G401 (cell line): ENCODE data around the gene AOPEP. TPM values are rescaled to one million over a fixed set of nuclear protein-coding genes. Genes with fewer than 3 reads are reported as not detected.

ENCODE experiments used
- DNase-seq: peaks from one replicate; pipeline ENCODE4 v3.0.0-alpha.2; 2015; ENCODE audit warnings: low spot score
- in situ Hi-C: cut with HindIII; loops from 2 replicates; pipeline ENCODE4 v1.10.0; 2016; ENCODE audit warnings: low sequenced_read_pairs, mixed read lengths
- total RNA-seq: library from RNA; depleted of rRNA; stranded (reverse); fragments of >200 nt; shearing (Covaris generic); gene quantifications from 2 replicates; pipeline ENCODE4 v1.2.3, GENCODE V29; 2014

AOPEP gene
- total RNA-seq, 1 experiment from 2014 or later, result 23.8 TPM

- in situ Hi-C loops, result no loop called here
- DNase-seq, result no peak
Measured at GRCh38 chr9:94899464-94900221, 173.1 kb downstream of the AOPEP start.

- in situ Hi-C loops, result no loop called here
- DNase-seq, result no peak
Measured at GRCh38 chr9:94900222-94901018, 173.9 kb downstream of the AOPEP start.

- in situ Hi-C loops, result no loop called here
- DNase-seq, result no peak
Measured at GRCh38 chr9:94901019-94901363, 174.5 kb downstream of the AOPEP start.

GRCh38 chr9:94903961-94904421 is 177.5 kb downstream of the AOPEP start:
- DNase-seq, result no peak
- in situ Hi-C loops, result no loop called here

- no peak for DNase-seq
- in situ Hi-C loops, result no loop called here
Measured at GRCh38 chr9:94904806-94905205, 178.3 kb downstream of the AOPEP start.

GRCh38 chr9:94905606-94906005 is 179.1 kb downstream of the AOPEP start:
- in situ Hi-C loops, result no loop called here
- DNase-seq, result no peak

GRCh38 chr9:94906181-94906580 is 179.7 kb downstream of the AOPEP start:
- no peak for DNase-seq
- in situ Hi-C loops, result no loop called here

- DNase-seq, result no peak
- in situ Hi-C loops, result no loop called here
Measured at GRCh38 chr9:94906713-94907112, 180.2 kb downstream of the AOPEP start.

GRCh38 chr9:94907264-94907936 is 180.9 kb downstream of the AOPEP start:
- no peak for DNase-seq
- in situ Hi-C loops, result no loop called here

- DNase-seq, result no peak
- in situ Hi-C loops, result no loop called here
Measured at GRCh38 chr9:94908011-94908563, 181.6 kb downstream of the AOPEP start.

GRCh38 chr9:94908583-94909249 is 182.2 kb downstream of the AOPEP start:
- no peak for DNase-seq
- in situ Hi-C loops, result no loop called here

GRCh38 chr9:94909250-94909894 is 182.9 kb downstream of the AOPEP start:
- no peak for DNase-seq
- in situ Hi-C loops, result no loop called here

GRCh38 chr9:94909965-94910730 is 183.6 kb downstream of the AOPEP start:
- no peak for DNase-seq
- in situ Hi-C loops, result no loop called here

GRCh38 chr9:94911211-94911610 is 184.7 kb downstream of the AOPEP start:
- no peak for DNase-seq
- in situ Hi-C loops, result no loop called here

- no peak for DNase-seq
- in situ Hi-C loops, result no loop called here
Measured at GRCh38 chr9:94911986-94912635, 185.6 kb downstream of the AOPEP start.

GRCh38 chr9:94912700-94913249 is 186.3 kb downstream of the AOPEP start:
- in situ Hi-C loops, result no loop called here
- peak; percentile 43 for DNase-seq

GRCh38 chr9:94913550-94913949 is 187.1 kb downstream of the AOPEP start:
- in situ Hi-C loops, result no loop called here
- no peak for DNase-seq
